ENCODE results near the gene NTN4. TPM values are rescaled to one million over a fixed set of nuclear protein-coding genes. Genes with fewer than 3 reads are reported as not detected.

NTN4 gene
- total and polyA plus RNA-seq, 7 donors, result 3.7 to 17.4 (median 7.2) TPM

DNA sequence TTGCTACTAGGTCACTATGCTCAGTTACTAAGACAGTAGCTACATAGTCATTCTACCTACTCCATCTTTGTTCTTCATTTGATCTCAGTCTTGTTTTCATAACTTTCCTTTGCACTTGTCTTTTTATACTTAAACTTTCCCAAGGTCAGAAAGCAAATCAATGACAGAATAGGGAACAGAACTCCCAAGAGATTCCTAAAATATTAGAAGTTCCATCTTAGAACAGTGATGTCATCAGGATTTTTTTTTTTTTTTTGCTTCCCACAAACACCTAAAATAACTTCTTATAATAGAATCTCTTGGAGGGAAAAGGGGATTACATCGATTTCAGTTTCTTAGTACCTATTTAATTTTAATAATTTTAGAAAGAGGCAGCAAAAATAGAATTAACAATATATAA, 65.8 kb downstream of the NTN4 start:
- H3K36me3 ChIP-seq, result no peaks in the 10 kb centered on the region
- no peaks in the 10 kb centered on the region for H3K27me3 ChIP-seq
- no peak for DNase-seq
- no peaks in the 10 kb centered on the region for H3K9me3 ChIP-seq
- TF ChIP-seq EP300 (IDR thresholded peaks at IDR 0.05), result no peak
- TF ChIP-seq, protein P1, sequence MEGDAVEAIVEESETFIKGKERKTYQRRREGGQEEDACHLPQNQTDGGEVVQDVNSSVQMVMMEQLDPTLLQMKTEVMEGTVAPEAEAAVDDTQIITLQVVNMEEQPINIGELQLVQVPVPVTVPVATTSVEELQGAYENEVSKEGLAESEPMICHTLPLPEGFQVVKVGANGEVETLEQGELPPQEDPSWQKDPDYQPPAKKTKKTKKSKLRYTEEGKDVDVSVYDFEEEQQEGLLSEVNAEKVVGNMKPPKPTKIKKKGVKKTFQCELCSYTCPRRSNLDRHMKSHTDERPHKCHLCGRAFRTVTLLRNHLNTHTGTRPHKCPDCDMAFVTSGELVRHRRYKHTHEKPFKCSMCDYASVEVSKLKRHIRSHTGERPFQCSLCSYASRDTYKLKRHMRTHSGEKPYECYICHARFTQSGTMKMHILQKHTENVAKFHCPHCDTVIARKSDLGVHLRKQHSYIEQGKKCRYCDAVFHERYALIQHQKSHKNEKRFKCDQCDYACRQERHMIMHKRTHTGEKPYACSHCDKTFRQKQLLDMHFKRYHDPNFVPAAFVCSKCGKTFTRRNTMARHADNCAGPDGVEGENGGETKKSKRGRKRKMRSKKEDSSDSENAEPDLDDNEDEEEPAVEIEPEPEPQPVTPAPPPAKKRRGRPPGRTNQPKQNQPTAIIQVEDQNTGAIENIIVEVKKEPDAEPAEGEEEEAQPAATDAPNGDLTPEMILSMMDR (IDR thresholded peaks at IDR 0.05), result no peak
- no peak for TF ChIP-seq POLR2A (IDR thresholded peaks at IDR 0.05)
- TF ChIP-seq POLR2AphosphoS5 (IDR thresholded peaks at IDR 0.05), result no peak
- H3K4me1 ChIP-seq, result peaks cover 0 to 17% (median 4%) of the 10 kb centered on the region in 4 donors
- no peak overlapping the region for H3K27ac ChIP-seq
- intact Hi-C loops (cut with DNase I), result no loop called here
- 87 to 95% methylated on average over 1 of the region's 1 CpG for WGBS, 2 donors
- H3K4me3 ChIP-seq, result no peak overlapping the region

GRCh38 chr12:95723693-95724384, 66.7 kb downstream of the NTN4 start:
- no peak for DNase-seq
- Histone ChIP-seq H3K27me3 (no peaks in the 10 kb centered on the region), H3K4me1 (peaks cover 0 to 17% (median 4%) of the 10 kb centered on the region in 4 donors), H3K4me3 (no peak overlapping the region), H3K9me3 (no peaks in the 10 kb centered on the region), H3K36me3 (no peaks in the 10 kb centered on the region), H3K27ac (no peak overlapping the region)
- TF ChIP-seq, protein P1 (IDR thresholded peaks at IDR 0.05), result no peak
- TF ChIP-seq POLR2AphosphoS5 (IDR thresholded peaks at IDR 0.05) (no peak), EP300 (IDR thresholded peaks at IDR 0.05) (no peak), POLR2A (IDR thresholded peaks at IDR 0.05) (no peak)
- intact Hi-C loops (cut with DNase I), result no loop called here
- WGBS, 2 donors, result 63 to 69% methylated on average over 4 of the region's 4 CpGs

DNA sequence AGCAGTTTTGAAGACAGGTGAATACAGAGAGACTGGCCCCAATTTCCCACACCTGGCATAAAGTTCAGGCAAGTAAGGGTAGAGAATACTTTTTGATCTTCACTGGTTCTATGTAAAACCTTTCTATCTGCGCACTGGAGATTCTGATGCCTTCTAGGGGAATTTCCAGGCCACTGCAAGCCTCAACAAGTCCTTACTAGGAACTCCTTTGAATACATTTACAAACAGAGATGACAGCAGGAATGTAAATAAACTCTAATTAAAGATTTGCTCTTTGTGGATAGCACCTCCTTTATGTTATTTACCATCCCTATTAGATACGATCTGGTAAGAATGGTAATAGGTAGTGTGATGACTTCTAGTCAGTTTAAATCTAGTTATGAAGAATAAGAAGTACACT, 69.2 kb downstream of the NTN4 start:
- no peaks in the 10 kb centered on the region for H3K36me3 ChIP-seq
- H3K27me3 ChIP-seq, result no peaks in the 10 kb centered on the region
- H3K9me3 ChIP-seq, result no peaks in the 10 kb centered on the region
- 72 to 78% methylated on average over 2 of the region's 2 CpGs for WGBS, 2 donors
- H3K27ac ChIP-seq, result no peak overlapping the region
- H3K4me3 ChIP-seq, result no peak overlapping the region
- no peak for DNase-seq
- intact Hi-C loops (cut with DNase I), result no loop called here
- TF ChIP-seq, protein P1 (IDR thresholded peaks at IDR 0.05), result peak in 1 of 4 experiments; percentile 11
- no peak for TF ChIP-seq POLR2A (IDR thresholded peaks at IDR 0.05)
- H3K4me1 ChIP-seq, result peaks cover 0 to 17% (median 4%) of the 10 kb centered on the region in 4 donors

DNA sequence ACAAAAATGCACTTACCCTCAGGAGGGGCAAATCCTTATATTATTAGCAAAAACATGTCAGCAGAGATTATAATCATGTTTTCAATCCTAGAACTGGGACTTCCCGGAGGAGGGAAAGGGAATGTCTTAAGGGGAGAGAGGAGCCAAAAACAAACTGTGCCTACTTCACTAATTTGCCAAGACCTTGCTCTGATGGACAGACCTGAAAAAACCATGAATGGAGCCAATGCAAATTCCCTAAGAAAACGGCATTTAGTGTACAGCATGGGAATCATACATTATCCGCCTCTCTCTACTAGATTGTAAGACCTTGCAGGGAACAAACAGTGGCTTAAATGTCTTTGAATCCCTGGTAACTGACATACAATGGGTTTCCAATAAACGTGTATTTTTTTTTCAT, 70.4 kb downstream of the NTN4 start:
- 79 to 89% methylated on average over 4 of the region's 4 CpGs for WGBS, 2 donors

More for the DNA sequence above, 70.4 kb downstream of the NTN4 start:
- no peaks in the 10 kb centered on the region for H3K9me3 ChIP-seq
- DNase-seq, result no peak
- intact Hi-C loops (cut with DNase I), result no loop called here
- TF ChIP-seq, protein P1 (IDR thresholded peaks at IDR 0.05), result no peak
- TF ChIP-seq POLR2AphosphoS5 (IDR thresholded peaks at IDR 0.05), result no peak
- no peak for TF ChIP-seq POLR2A (IDR thresholded peaks at IDR 0.05)
- TF ChIP-seq EP300 (IDR thresholded peaks at IDR 0.05), result no peak
- no peaks in the 10 kb centered on the region for H3K36me3 ChIP-seq
- no peaks in the 10 kb centered on the region for H3K27me3 ChIP-seq
- H3K27ac ChIP-seq, result no peak overlapping the region
- no peak overlapping the region for H3K4me3 ChIP-seq
- peaks cover 0 to 17% (median 4%) of the 10 kb centered on the region in 4 donors for H3K4me1 ChIP-seq
